Measurements from ENCODE around the gene CEP70. TPM values are rescaled to one million over a fixed set of nuclear protein-coding genes. Genes with fewer than 3 reads are reported as not detected.
"Not testable (repeated sequence)": the region's sequence is repeated elsewhere in the genome, so short reads cannot be mapped to it uniquely, and the experiment has no call there.

Gene CEP70
- total RNA-seq, 4 donors from 2014 or later: 27.7 to 53.8 (median 43.5) TPM

GRCh38 chr3:138456961-138457862 lies 136.8 kb downstream of the CEP70 start:
- Histone ChIP-seq H3K4me3 (no peak overlapping the region), H3K27me3 (peaks cover 22% of the 10 kb centered on the region), H3K27ac (no peak overlapping the region), H3K9me3 (no peaks in the 10 kb centered on the region), H3K4me1 (no peaks in the 10 kb centered on the region), H3K36me3 (no peaks in the 10 kb centered on the region)
- WGBS, 2 donors (ENCODE audit: low coverage in 1 of 2): 74 to 88% methylated on average over 4 to 6 of the region's 13 CpGs
- ATAC-seq: no peak
- TF ChIP-seq POLR2AphosphoS5 (IDR thresholded peaks at IDR 0.05) (no peak), POLR2A (IDR thresholded peaks at IDR 0.05) (no peak), EP300 (IDR thresholded peaks at IDR 0.05) (no peak)
- TF ChIP-seq, protein P1, sequence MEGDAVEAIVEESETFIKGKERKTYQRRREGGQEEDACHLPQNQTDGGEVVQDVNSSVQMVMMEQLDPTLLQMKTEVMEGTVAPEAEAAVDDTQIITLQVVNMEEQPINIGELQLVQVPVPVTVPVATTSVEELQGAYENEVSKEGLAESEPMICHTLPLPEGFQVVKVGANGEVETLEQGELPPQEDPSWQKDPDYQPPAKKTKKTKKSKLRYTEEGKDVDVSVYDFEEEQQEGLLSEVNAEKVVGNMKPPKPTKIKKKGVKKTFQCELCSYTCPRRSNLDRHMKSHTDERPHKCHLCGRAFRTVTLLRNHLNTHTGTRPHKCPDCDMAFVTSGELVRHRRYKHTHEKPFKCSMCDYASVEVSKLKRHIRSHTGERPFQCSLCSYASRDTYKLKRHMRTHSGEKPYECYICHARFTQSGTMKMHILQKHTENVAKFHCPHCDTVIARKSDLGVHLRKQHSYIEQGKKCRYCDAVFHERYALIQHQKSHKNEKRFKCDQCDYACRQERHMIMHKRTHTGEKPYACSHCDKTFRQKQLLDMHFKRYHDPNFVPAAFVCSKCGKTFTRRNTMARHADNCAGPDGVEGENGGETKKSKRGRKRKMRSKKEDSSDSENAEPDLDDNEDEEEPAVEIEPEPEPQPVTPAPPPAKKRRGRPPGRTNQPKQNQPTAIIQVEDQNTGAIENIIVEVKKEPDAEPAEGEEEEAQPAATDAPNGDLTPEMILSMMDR (IDR thresholded peaks at IDR 0.05): no peak

DNA sequence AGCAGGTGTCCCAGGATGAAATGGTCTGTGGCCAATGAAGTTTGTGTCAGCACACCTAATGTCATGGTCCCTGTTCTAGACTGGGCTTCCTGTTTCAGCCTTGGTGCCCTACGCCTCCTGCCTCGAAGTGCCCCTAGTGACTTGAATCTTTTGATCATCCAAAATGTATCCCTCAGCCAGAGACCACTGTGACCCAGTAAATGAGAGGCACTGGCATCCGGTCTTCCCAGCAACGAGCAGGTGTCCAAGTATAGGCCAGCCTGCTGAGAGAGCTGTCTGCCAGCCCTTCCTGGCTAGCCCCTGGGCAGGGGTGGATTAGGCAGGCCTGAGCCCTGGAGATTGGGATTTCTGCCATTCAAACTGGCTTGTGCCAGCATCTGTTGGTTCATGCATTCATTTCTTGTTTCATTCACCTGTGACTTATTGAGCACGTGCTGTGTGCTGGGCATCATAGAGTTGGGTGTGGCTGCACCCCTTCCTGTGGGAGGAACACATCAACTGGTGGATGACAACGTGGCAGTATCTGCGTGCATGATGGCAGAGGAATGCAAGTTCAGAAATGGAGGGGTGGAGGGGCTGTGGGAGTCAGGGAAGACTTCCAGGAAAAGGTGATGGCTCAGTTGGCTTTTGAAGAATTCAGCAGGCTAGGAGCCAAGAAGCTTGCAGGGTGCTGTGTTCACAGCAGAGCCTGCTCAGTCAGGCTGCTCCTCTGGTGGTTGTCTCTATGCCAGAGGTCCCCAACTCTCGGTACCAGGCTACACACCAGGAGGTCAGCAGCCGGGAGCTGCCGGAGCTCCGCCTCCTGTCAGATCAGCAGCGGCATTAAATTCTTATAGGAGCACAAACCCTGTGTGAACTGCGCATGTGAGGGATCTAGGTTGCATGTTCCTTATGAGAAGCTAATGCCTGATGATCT lies 138.0 kb downstream of the CEP70 start:
- WGBS, 2 donors (ENCODE audit: low coverage in 1 of 2): 57 to 80% methylated on average over 1 to 2 of the region's 13 CpGs
- TF ChIP-seq EP300 (IDR thresholded peaks at IDR 0.05): no peak
- TF ChIP-seq POLR2A (IDR thresholded peaks at IDR 0.05): no peak
- TF ChIP-seq POLR2AphosphoS5 (IDR thresholded peaks at IDR 0.05): no peak
- TF ChIP-seq, protein P1 (IDR thresholded peaks at IDR 0.05): no peak
- H3K36me3 ChIP-seq: no peaks in the 10 kb centered on the region
- no peak overlapping the region for H3K27ac ChIP-seq
- ATAC-seq: no peak
- H3K9me3 ChIP-seq: no peaks in the 10 kb centered on the region
- no peak overlapping the region for H3K4me3 ChIP-seq
- no peaks in the 10 kb centered on the region for H3K4me1 ChIP-seq
- peaks cover 11% of the 10 kb centered on the region for H3K27me3 ChIP-seq

DNA sequence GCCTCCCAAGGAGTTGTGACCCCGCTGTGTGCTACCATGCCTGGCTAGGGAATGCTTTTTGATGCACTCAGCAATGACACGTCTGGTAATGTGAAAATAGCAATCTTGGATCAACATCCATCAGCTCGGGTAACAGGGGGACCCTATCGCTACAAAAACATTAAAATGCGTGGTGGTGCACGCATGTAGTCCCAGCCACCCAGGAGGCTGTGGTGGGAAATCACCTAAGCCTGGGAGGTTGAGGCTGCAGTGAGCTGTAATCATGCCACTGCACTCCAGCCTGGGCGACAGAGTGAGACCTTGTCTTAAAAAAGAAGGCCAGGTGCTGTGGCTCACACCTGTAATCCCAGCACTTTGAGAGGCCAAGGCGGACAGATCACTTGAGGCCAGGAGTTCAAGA lies 140.1 kb downstream of the CEP70 start:
- H3K36me3 ChIP-seq, H3K4me3 ChIP-seq, H3K27ac ChIP-seq, H3K9me3 ChIP-seq, H3K27me3 ChIP-seq, H3K4me1 ChIP-seq, ATAC-seq: not testable (repeated sequence)
- WGBS, 2 donors (ENCODE audit: low coverage in 1 of 2): 100% methylated on average over 1 of the region's 8 CpGs; no CpG with 5 or more reads in 1 of the 2 donors

DNA sequence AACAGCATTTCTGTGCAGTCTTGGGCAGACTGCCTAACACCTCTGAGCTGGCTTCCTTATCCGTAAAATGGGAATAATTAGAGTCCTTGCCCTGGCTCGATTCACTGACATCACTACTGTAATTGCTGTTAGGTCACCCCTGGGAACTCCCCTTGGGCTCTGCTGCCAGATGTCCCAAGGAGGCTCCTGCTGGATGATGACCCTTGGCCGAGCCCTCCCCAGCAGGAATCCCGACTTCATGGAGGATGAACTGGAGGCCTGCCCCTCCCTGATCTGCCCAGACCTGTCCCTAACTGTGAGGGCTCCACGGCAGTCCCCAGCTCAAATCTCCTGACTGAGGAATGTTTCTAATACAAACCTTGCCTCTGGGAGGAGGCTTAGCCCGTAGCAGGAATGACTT lies 141.6 kb downstream of the CEP70 start:
- ATAC-seq: no peak
- H3K27me3 ChIP-seq: no peaks in the 10 kb centered on the region
- H3K36me3 ChIP-seq: no peaks in the 10 kb centered on the region
- no peaks in the 10 kb centered on the region for H3K9me3 ChIP-seq
- no peak overlapping the region for H3K4me3 ChIP-seq
- TF ChIP-seq, protein P1 (IDR thresholded peaks at IDR 0.05): no peak
- TF ChIP-seq EP300 (IDR thresholded peaks at IDR 0.05) (no peak), POLR2A (IDR thresholded peaks at IDR 0.05) (no peak), POLR2AphosphoS5 (IDR thresholded peaks at IDR 0.05) (no peak)
- no peaks in the 10 kb centered on the region for H3K4me1 ChIP-seq
- no peak overlapping the region for H3K27ac ChIP-seq
- 46 to 82% methylated on average over 2 of the region's 6 CpGs for WGBS, 2 donors (ENCODE audit: low coverage in 1 of 2)

GRCh38 chr3:138451595-138452162 lies 142.4 kb downstream of the CEP70 start:
- H3K4me1 ChIP-seq: no peaks in the 10 kb centered on the region
- no peak for ATAC-seq
- H3K9me3 ChIP-seq: no peaks in the 10 kb centered on the region
- H3K36me3 ChIP-seq: no peaks in the 10 kb centered on the region
- no peak overlapping the region for H3K27ac ChIP-seq
- no CpG with 5 or more reads among the region's 43 CpGs for WGBS, 2 donors (ENCODE audit: low coverage in 1 of 2)
- H3K4me3 ChIP-seq: no peak overlapping the region
- no peak for TF ChIP-seq EP300 (IDR thresholded peaks at IDR 0.05)
- TF ChIP-seq, protein P1 (IDR thresholded peaks at IDR 0.05): no peak
- no peak for TF ChIP-seq POLR2A (IDR thresholded peaks at IDR 0.05)
- TF ChIP-seq POLR2AphosphoS5 (IDR thresholded peaks at IDR 0.05): no peak
- no peaks in the 10 kb centered on the region for H3K27me3 ChIP-seq

Data from gastroesophageal sphincter (tissue), 4 donors.